HG03039 (cell line): ENCODE measurements around the gene SYPL2.

Experiments used
- ATAC-seq: cut with Tn5 transposase; IDR thresholded peaks from one replicate; pipeline ENCODE4 v1.9.1; 2021; ENCODE audit warnings: mild to moderate bottlenecking, moderate library complexity; ENCODE audit not compliant: unreplicated experiment

SYPL2 gene

DNA sequence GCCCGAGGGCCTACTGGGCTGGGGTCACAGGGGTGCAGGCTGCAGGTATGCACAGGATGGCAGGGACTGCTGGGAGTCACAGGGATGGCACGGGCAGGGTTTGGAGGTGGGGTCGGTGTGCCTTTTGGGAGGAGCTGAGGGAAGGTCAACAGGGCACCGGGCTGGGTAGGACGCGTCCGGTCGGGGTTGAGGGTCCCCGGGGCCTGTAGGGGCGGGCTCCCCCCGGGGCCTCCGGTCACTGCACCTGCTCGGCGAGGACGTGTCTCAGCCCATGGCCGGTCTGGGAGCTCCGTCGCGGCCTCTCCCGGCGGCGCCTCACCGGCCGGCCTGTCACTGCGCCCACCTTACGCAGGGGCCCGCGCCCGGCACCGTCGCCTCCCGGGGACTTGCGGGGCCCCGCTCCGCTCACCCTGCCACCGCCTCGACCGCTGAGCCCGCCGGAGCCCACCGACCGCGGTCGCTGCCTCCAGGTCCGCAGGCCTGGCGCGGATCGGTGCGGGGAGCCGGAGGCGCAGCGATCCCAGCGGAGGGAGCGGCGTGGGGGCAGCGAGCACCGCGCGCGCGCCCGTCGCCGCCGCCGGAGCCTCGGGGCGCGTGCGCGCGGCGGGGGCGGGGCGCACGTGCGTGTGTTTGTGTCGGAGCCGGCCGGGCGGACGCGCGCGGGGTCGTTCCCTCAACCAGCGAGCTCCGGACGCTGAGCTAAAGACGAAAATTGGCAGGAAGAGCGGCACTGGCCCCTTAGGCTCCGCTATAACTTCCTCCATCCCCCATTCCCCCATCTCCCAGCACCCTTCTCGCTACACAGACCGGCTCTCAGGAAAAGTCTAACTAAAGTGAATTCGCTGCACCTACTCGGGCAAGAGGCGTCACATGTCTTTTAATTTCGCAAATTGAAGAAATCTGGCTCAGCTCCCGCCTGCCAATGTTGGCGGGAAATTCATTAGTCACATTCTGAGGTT is 43.1 kb downstream of the SYPL2 start, which contains the start of gene AMIGO1:
TSS of gene AMIGO1 (minus strand) at position 552 of the 959 bp plus-strand sequence. CDS start 815 bp downstream, outside the sequence.
- ATAC-seq = peak; percentile 42

DNA sequence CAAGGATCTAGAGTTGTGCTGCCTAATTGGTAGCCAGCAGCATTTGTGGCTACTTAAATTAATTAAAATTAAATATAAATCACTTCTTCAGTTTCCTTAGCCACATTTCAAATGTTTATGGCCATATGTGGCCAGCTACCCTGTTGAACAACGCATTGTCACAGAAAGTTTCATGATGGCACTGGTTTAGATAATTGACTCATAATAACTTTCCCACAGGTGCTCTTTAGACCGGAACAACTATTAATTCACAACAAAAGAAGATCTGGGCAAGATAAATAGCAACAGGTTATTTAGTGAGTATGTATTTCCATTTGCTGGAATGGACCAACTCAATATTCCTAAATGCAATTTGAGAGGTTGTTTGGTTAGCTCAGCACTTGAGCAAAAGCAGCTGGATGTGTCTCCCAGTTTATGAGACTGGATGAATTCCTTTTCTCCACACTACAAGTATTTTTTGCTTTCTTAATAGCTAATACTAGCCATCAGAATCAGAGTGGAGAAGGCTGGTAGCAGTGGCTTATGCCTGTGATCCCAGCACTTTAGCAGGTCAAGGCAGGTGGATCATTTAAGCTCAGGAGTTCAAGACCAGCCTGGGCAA is 46.9 kb downstream of the SYPL2 start:
- ATAC-seq = no peak

DNA sequence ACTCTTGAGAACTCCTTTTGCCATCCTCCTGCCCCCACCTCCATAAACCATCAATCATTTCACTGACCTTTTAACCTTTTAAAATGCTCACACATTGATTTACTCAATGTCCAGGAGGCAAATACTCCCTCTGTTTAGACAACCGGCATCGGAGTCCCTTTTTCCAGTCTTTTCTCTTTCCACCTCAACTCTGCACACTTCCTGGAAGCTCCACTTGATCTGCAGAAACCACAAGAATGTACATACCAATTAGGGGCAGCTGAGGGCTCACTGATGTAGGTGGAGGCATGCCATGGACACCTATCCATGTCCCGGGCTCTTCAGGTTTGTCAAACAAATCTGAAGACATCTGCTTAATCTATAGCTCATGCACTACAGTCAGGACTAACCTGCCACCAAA is 48.5 kb downstream of the SYPL2 start:
- no peak for ATAC-seq

DNA sequence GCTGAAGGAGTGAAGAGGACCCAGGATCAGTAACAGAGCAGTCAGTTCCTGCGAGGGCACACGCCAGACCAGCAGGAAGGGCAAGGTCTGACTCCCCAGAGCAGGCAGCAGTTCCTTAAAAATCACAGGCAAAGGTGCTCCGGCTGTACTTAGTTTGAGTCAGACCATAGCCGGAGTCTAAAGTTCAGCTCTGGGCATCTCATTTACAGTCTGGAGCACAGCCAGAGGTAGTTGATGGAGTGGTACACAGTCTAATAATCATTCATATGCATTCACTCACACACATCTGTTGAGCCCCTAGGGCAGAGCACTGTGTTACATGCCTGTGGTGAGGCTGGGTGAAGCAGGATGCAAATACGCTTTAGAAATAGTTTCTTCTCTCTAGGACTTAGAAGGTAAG is 50.5 kb downstream of the SYPL2 start:
- ATAC-seq = no peak

DNA sequence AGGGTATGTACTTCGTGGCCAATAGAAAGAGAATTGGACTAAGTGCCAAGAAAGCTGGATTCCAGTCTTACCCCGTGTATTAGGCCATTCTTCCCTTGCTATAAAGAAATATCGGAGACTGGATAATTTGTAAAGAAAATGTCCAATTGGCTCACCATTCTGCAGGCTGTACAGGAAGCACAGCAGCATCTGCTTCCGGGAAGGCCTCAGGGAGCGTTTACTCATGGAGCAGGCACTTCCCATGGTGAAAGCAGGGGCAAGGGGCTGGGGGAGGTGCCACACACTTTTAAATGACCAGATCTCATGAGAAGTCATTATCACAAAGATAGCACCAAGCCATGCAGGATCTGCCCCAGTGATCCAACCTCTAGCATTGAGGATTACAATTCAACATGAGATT is 51.0 kb downstream of the SYPL2 start:
- no peak for ATAC-seq

DNA sequence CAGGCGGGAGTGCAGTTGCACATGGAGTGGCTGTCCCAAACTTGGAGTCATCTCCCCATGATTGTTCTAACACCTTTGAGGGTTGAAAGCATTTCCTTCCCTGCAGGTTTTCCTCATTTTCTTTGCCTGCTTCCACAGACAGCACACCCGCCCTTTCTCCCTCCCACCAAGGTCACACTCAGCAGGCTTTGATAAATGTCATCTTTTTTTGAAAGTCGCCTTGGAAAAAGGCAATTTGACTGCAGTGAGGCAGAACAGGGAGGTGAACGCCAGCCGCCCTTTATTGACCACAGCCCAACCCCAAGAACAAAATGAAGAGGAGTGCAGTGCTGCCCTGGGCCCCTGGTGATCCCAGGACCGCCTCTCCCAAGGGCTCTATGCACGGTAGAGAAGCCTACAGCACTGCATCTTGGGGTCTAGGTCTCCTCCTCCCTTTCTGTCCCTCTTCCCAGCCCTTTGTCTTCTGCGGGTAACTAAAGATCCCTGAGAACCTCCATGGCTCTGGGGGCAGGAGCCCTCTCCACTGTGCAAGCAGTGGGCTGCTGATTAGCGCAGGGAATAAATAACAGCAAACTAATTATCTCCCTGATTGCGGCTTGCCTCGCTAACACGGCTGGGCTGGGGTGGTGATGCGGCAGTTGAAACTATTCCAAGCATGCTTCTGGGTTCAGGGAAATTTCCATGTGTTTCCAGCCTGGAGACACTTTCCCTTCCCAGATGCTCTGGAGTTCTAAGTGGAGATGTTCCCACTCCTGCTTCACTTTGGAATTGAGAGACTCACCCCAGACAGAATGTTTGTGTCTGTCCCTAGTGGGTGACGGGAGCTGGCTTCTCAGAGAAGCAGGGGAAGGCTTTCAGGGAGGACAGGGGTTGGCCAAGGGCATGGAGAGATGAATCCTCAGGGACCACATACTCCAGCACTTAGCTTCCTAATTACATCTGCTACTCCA is 54.9 kb downstream of the SYPL2 start:
- ATAC-seq = no peak

DNA sequence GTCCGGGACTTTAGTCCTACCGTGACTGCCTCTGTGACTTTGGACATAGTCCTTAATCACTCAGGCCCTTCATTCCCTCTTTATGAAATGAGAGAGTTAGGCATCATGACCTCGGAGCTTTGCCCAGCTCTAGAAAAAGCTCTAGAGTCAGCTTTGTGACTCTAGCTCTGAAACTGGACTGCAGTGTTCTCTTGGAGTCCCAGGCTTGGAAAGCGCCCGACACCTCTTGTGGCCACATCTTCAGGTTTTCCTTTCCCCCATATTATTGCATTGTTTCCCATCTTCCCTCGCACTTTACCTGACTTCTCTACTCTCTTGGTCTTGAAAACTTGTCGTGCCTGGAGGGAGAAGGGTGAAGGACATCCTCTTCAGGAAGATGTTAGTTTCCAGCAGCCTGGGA is 55.7 kb downstream of the SYPL2 start:
- no peak for ATAC-seq

DNA sequence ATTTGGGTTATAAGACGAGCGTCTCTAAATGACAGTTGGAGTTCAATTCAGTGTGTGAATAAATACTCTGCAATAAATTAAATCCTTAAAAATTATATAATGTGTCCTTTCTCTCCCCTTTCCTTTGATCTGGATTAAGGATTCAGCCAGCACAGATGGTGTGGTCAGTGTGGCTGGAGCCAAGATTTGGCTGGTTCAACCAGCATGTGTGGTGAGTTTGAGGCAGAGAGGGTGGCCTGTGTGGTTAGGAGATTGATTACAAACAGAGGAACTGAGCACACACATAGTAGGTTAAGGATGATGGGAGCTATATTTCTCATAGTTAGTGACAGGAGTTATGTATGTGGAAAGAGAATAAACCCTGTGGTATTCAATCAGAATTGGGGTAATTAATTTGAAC is 57.4 kb downstream of the SYPL2 start:
- ATAC-seq = no peak

DNA sequence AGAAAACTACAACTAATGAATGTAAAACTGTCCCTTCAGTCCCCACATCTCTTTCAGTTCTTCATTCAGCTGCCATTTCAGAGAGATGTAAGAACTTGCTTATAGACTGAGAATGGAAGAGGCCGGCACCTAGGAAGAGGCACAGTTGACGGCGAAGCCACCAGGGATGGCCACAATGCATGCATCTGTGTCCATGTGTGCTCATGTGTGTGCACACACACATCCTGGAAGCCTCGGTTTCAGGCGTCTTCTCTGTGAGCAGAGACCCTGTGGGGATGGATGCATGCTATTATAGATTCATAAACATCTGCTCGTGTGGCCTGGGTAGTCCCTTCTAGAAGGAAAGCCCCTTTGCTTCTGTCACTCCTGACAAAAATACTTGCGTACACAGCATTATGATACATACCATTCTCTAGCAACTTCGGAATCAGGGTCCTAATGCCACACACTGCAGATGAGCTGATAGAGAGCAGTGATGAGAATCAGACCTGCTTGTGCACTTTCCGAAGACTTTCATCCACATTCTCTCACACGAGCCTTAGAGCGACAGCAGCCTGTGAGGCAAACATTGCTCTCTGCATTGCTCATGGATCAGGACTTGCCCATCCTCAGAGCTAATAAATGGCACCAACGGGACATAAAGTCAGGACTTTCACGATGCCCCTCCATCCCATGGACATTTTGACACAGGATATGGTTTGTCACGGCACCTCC is 60.9 kb downstream of the SYPL2 start:
- peak; percentile 56 for ATAC-seq

DNA sequence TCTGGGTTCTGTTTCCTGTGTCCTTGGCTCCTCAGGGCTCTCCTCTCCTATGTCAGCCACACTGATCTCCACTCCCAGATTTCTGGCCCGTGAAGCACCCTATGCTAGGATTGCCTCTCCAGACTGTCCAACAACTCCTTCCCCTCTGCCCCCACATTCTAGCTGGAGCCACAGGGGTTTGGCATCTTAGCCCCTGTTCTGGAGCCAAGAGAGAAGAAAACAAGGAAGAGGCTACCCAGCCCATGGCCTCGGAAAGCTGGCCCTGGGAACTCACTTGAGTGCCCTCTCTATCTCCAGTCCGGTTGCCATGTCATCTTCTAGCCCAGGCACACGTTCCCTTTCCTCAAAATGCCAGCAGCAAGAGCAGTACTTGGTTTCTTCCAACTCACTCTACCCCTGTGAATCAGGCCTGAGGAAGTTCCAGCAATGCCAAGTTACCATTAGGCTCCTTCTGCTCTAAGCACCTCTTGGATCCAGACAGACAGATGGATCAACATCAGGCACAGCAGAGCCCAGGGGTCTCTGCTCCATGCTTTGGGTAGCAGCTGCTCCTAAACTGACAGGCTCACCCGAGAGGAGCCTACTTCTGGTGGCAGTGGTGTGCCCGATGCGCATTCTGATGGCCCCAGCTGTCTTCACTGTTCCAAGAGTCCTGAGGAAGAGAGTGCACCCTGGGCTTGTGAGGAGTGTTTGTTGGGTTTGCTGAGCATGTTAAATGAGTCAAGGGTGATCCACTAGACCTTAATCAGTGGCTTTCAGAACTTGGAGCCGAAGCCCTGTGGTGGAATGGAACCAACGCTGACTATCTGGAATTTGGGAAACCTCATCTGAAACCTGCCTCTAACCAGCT is 61.7 kb downstream of the SYPL2 start:
- no peak for ATAC-seq

DNA sequence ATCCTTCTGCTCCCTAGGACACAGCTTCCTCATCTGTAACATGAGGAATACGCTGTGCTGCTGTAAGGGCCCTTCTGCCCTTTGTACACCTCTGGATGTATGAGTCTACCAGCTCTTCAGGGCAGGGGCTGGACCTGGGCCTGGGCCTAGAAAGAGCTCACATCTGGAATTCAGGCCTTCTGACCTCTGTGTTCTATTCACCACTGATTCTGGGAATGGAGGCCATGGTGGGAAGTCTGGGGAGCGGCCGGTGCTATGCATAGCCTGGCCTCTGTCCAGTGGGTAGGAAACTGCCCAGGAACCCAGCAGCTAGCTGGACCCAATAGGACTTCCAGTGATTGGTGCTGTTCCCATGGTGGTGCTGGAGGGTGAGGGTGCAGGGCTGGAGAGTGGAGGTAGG is 62.4 kb downstream of the SYPL2 start:
- ATAC-seq = no peak

DNA sequence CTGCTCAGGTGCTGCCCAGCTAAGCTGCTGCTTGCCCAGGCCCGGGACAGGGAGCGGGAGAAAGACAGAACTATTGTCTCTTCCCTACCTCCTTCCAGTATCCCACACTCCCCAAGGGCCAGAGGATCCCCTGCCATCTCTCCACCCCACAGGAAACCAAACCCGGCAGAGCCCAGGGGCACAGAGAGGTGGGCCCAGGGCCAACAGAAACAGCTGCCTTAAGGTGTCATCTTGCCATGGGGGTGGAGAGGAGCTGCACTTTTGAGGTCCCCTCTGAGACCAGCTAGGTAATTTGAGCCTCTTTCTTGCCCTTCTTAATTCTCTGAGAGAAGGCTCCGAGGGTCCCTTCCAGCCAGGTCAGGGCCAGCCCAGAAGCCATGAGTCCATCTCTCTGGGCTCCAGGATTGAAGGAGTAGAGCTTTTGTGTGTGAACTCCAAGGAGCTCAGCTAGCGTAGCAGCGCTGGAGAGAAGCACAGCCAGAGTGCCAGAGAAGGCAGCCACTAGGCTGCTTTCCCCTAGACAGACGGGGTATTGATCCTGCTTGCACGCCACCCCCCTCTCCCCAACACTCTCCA is 63.6 kb downstream of the SYPL2 start:
- no peak for ATAC-seq

DNA sequence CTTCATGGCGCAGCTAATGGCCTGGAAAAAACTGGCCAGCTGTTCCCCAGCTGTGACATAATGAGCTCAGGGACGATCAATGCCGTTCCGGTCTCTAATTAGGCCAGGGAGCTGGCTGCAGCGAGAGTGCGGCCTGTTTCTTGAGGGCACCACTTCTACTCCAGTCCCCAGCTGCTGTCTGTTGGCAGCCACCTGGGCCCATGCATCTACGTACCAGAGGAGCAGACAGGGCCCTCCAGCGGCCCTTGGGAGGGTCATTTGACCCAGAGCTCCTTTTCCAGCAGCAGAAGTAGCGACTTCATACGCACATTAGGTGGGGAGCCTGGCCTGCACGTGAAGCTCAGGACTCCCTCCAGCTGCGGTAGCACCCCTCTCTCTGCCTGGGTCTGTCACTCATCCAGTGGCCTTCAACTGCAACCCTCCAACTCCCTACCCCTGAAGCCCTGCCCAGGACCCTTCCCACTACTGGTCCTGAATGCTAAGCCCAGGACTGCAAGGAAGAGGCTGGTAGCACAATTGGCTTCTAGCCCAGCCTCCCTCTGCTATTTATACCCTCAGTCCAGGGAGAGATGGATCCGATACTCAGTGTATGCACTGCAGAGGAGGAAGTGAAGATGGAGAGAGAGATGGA is 64.2 kb downstream of the SYPL2 start:
- ATAC-seq = no peak

DNA sequence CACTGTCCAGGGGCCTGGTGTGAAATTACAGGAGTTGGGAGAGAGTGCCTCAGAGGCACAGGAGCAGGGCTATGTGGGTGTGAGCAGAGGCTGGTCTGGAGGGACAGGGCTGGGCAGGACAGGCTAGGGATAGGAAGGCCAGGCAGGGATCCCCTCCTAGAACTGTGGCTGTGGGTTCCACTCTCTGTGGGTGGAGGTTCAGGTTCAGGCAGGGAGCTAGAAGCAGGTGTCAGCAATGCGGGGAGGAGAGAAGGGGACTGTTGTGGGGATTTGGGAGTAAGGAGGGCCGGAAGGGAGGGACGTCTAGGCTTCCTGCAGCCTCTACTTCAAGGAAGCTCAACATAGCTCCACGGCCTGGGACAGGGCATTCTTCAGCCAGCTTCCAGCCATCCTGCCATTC is 65.0 kb downstream of the SYPL2 start:
- ATAC-seq = no peak
